ENCODE data around the gene PMFBP1.

GRCh38 chr16:72093448-72094265, 78.3 kb downstream of the PMFBP1 start, which contains the start of the genes DHX38 and TXNL4B:
- no peak for TF ChIP-seq CTCF (IDR thresholded peaks at IDR 0.05 in 2 of 3, conservative IDR thresholded peaks at IDR 0.05 in 1 of 3; ENCODE audit: borderline replicate concordance in 1 of 3, insufficient read depth in 1 of 3, low read depth in 2 of 3, low read length in 2 of 3)
- TF ChIP-seq ZFX (IDR thresholded peaks at IDR 0.05): peak; percentile 83
- peak; percentile 68 for TF ChIP-seq POLR2A (IDR thresholded peaks at IDR 0.05; ENCODE audit: borderline replicate concordance, extremely low read depth, insufficient read depth, insufficient read length)
- TF ChIP-seq EZH2 (IDR thresholded peaks at IDR 0.05): no peak
- TF ChIP-seq REST (IDR thresholded peaks at IDR 0.05; ENCODE audit: low read depth): no peak
- TF ChIP-seq SP1 (IDR thresholded peaks at IDR 0.05; ENCODE audit: low read depth): peak; percentile 98
- no peak for TF ChIP-seq ATF3 (IDR thresholded peaks at IDR 0.05)
- peak; percentile 94 for TF ChIP-seq POLR2AphosphoS5 (IDR thresholded peaks at IDR 0.05; ENCODE audit: low read depth, low read length)
- no peak for TF ChIP-seq CEBPB (IDR thresholded peaks at IDR 0.05; ENCODE audit: low read depth)
- no peak for TF ChIP-seq RAD21 (IDR thresholded peaks at IDR 0.05; ENCODE audit: low read depth)

Data from HCT116 (cell line).